ENCODE data around the gene TXNRD2.

TXNRD2 gene

GRCh38 chr22:19828035-19828401 lies 113.6 kb downstream of the TXNRD2 start:
- Histone ChIP-seq H3K4me3 (ENCODE audit: low read length) (no peak overlapping the region), H3K27me3 (replicated peaks; ENCODE audit: control insufficient read depth, insufficient read depth, low read length) (no peaks in the 10 kb centered on the region), H3K9me3 (ENCODE audit: control insufficient read depth, low read length) (no peaks in the 10 kb centered on the region), H3K4me1 (ENCODE audit: control insufficient read depth, insufficient read depth, low read length) (peaks cover 20% of the 10 kb centered on the region), H3K36me3 (ENCODE audit: control insufficient read depth, insufficient read depth, low read length, severe bottlenecking) (no peaks in the 10 kb centered on the region), H3K9ac (ENCODE audit: low read length) (no peak overlapping the region)
- no peak for DNase-seq (ENCODE audit: low read depth)

- no peak for DNase-seq (ENCODE audit: low read depth)
- Histone ChIP-seq H3K27me3 (replicated peaks; ENCODE audit: control insufficient read depth, insufficient read depth, low read length) (no peaks in the 10 kb centered on the region), H3K9ac (ENCODE audit: low read length) (no peak overlapping the region), H3K9me3 (ENCODE audit: control insufficient read depth, low read length) (no peaks in the 10 kb centered on the region), H3K36me3 (ENCODE audit: control insufficient read depth, insufficient read depth, low read length, severe bottlenecking) (no peaks in the 10 kb centered on the region), H3K4me3 (ENCODE audit: low read length) (no peak overlapping the region), H3K4me1 (ENCODE audit: control insufficient read depth, insufficient read depth, low read length) (peaks cover 20% of the 10 kb centered on the region)
These were observed 114.1 kb downstream of the TXNRD2 start for GRCh38 chr22:19827341-19828034.

- H3K36me3 ChIP-seq (ENCODE audit: control insufficient read depth, insufficient read depth, low read length, severe bottlenecking) = no peaks in the 10 kb centered on the region
- no peak overlapping the region for H3K9ac ChIP-seq (ENCODE audit: low read length)
- H3K4me3 ChIP-seq (ENCODE audit: low read length) = no peak overlapping the region
- H3K27me3 ChIP-seq (replicated peaks; ENCODE audit: control insufficient read depth, insufficient read depth, low read length) = no peaks in the 10 kb centered on the region
- H3K9me3 ChIP-seq (ENCODE audit: control insufficient read depth, low read length) = no peaks in the 10 kb centered on the region
- peaks cover 20% of the 10 kb centered on the region for H3K4me1 ChIP-seq (ENCODE audit: control insufficient read depth, insufficient read depth, low read length)
- DNase-seq (ENCODE audit: low read depth) = no peak
These were observed 115.0 kb downstream of the TXNRD2 start for GRCh38 chr22:19826619-19826950.

GRCh38 chr22:19825904-19826618 lies 115.6 kb downstream of the TXNRD2 start:
- no peaks in the 10 kb centered on the region for H3K9me3 ChIP-seq (ENCODE audit: control insufficient read depth, low read length)
- no peaks in the 10 kb centered on the region for H3K27me3 ChIP-seq (replicated peaks; ENCODE audit: control insufficient read depth, insufficient read depth, low read length)
- H3K4me3 ChIP-seq (ENCODE audit: low read length) = peak overlapping the region; percentile 42
- peaks cover 20% of the 10 kb centered on the region for H3K4me1 ChIP-seq (ENCODE audit: control insufficient read depth, insufficient read depth, low read length)
- H3K9ac ChIP-seq (ENCODE audit: low read length) = no peak overlapping the region
- H3K36me3 ChIP-seq (ENCODE audit: control insufficient read depth, insufficient read depth, low read length, severe bottlenecking) = no peaks in the 10 kb centered on the region
- no peak for DNase-seq (ENCODE audit: low read depth)

Data from adipocyte (in vitro differentiated cells).